Testis (tissue), 3 donors: ENCODE data around the gene AP2B1. TPM values are rescaled to one million over a fixed set of nuclear protein-coding genes. Genes with fewer than 3 reads are reported as not detected.

Experiments used
- DNase-seq: peaks from one replicate; pipeline ENCODE4 v3.0.0-alpha.2; 2019
- H3K27ac ChIP-seq, 2 donors: fragments of 200-600 bp; sonication (generic); one replicate each; pipeline ENCODE4 v1.5.1; 2019
- H3K27me3 ChIP-seq: fragments of 200-600 bp; sonication (generic); one replicate; pipeline ENCODE4 v1.5.1; 2019
- H3K36me3 ChIP-seq: fragments of 200-600 bp; sonication (generic); one replicate; pipeline ENCODE4 v1.5.1; 2017; ENCODE audit warnings: low read depth; ENCODE audit errors: missing control alignments
- H3K4me1 ChIP-seq: fragments of 200-600 bp; sonication (generic); one replicate; pipeline ENCODE4 v1.5.1; 2019
- H3K4me3 ChIP-seq, 2 donors: fragments of 200-600 bp; sonication (generic); one replicate each; pipeline ENCODE4 v1.5.1; 2017 to 2019
- H3K9me3 ChIP-seq: fragments of 200-600 bp; sonication (generic); one replicate; pipeline ENCODE4 v1.5.1; 2017
- POLR2A ChIP-seq: fragments of 450-650 bp; IDR thresholded peaks from one replicate; pipeline ENCODE4 v1.6.1; 2017; ENCODE audit warnings: antibody characterized with exemption, mild to moderate bottlenecking, moderate library complexity
- WGBS, 2 donors: methylation state at CpG; one replicate each; pipeline ENCODE4 v1.1.5; 2018; 5-methylcytosine and 5-hydroxymethylcytosine counted together
- intact Hi-C: fragments of 100-400 bp; cut with DNase I; formaldehyde crosslinking; loops from one replicate; pipeline ENCODE4 v1.15.1; 2023; ENCODE audit warnings: low total_unique reads
- polyA plus RNA-seq: library from polyadenylated mRNA; stranded (reverse); fragments of 350-450 nt; fragmentation: Illumina TruSeq; extraction: RNeasy Lipid Tissue Mini Kit (QIAGEN cat#74804); gene quantifications from one replicate; pipeline ENCODE4 v1.2.3, GENCODE V29; 2014; ENCODE audit warnings: low read depth, low replicate concordance; ENCODE audit not compliant: insufficient read depth
- total RNA-seq, 2 donors: library from RNA; depleted of rRNA; stranded (reverse); fragments of >200 nt; gene quantifications; one replicate each; pipeline ENCODE4 v1.2.3, GENCODE V29; 2016
- TF ChIP-seq, protein P1 (sequence below), 3 experiments: fragments of 450-650 bp in 2 of 3; fragments of 200-600 bp in 1 of 3; sonication (generic) in 1 of 3; IDR thresholded peaks; one replicate each; pipeline ENCODE4 v1.5.1; 2016 to 2019; ENCODE audit warnings: antibody characterized with exemption in 3 of 3, mild to moderate bottlenecking in 2 of 3, moderate library complexity in 1 of 3

Gene AP2B1
- total and polyA plus RNA-seq, 3 donors from 2014 or later, result 132 to 310 (median 147) TPM

DNA sequence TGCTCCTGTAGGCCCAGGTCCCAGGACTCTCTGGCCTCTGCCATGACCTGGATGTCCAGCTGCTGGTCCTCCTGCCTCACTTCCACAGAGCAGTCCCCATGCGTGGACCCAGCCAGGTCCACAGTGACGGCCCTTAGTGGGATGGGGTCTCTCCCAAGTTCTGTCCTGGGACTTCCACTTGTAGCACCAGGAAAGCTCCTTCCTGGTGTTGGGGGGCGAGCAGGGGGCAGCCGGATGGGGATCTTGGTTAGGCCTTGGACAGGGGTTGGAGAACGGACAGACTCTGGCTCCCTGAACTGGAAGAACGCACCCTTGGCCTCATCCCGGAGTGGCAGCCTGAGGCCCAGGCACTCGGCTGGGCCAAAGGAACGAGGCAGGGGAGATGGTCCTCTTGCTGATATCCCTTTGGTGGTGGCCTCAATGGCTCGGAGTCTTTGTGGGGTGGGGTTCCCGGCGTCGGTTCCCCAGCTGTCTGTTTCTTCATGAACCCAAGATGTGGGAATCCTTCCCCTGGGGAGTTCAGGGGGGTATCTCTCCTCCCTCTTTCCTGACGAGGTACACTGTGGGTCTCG lies 158.7 kb downstream of the AP2B1 start:
- H3K27ac ChIP-seq, result no peak overlapping the region
- 86 to 89% methylated on average over 11 to 15 of the region's 15 CpGs for WGBS, 2 donors
- H3K4me1 ChIP-seq, result peaks cover 8% of the 10 kb centered on the region
- H3K27me3 ChIP-seq, result no peaks in the 10 kb centered on the region
- H3K36me3 ChIP-seq, result no peaks in the 10 kb centered on the region
- no peak for TF ChIP-seq POLR2A
- TF ChIP-seq, protein P1, sequence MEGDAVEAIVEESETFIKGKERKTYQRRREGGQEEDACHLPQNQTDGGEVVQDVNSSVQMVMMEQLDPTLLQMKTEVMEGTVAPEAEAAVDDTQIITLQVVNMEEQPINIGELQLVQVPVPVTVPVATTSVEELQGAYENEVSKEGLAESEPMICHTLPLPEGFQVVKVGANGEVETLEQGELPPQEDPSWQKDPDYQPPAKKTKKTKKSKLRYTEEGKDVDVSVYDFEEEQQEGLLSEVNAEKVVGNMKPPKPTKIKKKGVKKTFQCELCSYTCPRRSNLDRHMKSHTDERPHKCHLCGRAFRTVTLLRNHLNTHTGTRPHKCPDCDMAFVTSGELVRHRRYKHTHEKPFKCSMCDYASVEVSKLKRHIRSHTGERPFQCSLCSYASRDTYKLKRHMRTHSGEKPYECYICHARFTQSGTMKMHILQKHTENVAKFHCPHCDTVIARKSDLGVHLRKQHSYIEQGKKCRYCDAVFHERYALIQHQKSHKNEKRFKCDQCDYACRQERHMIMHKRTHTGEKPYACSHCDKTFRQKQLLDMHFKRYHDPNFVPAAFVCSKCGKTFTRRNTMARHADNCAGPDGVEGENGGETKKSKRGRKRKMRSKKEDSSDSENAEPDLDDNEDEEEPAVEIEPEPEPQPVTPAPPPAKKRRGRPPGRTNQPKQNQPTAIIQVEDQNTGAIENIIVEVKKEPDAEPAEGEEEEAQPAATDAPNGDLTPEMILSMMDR (IDR thresholded peaks at IDR 0.05), result no peak
- H3K9me3 ChIP-seq, result no peaks in the 10 kb centered on the region
- DNase-seq, result no peak
- intact Hi-C loops, result no loop called here
- no peak overlapping the region for H3K4me3 ChIP-seq

DNA sequence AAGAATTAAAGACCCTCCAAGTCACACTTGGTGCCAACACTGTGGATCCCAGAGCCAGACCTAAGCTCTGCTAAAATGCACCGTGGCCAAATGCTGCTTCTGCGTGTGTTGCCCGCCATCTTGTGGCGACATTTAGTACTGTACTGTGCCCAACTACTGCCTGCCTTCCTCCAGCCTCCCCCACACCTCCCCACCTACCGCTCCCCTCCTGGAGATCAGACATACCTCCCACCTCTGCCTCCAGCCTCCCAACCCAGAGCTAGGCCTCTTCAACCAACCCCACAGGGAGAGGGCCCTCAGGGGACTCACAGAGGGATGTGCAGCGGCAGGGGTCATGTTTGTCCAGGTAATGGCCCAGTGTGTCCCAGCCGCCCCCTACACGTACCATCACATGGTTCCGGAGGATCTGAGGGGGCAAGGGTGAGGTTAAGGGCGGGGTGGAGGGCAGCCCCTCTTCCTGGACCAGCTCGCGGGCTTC lies 160.5 kb downstream of the AP2B1 start:
- DNase-seq, result peak; percentile 88
- no peaks in the 10 kb centered on the region for H3K27me3 ChIP-seq

DNA sequence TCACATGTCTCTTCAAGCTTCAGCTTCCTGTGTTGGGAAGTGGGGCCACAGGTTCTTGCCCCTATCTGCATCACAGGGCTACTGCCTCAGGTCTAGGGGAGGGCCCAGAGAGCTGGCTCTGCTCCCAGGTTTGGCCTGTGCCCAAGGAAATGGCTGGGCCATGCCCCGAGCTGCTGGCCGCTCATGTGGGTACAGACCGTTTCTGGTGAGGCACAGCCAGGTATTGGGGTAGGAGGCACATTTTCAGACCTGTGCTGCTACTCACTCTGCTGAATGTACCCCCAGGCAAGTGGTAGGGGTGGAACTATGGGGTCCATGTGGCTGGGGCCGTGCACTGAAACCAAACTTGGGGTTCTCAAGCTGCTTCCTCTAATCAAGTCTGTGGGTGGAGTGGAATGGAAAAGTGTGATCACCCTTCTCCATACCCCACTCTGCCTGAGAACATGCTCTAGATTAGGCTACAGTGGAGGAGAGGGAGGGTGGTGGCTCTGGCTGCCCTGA lies 161.3 kb downstream of the AP2B1 start:
- TF ChIP-seq, protein P1 (IDR thresholded peaks at IDR 0.05), result no peak
- no peak for TF ChIP-seq POLR2A
- intact Hi-C loops, result no loop called here
- H3K9me3 ChIP-seq, result no peaks in the 10 kb centered on the region
- no peaks in the 10 kb centered on the region for H3K36me3 ChIP-seq
- H3K4me1 ChIP-seq, result peaks cover 11% of the 10 kb centered on the region
- H3K27ac ChIP-seq, result no peak overlapping the region
- peak; percentile 66 for DNase-seq
- no peak overlapping the region for H3K4me3 ChIP-seq
- WGBS, 2 donors, result 44 to 50% methylated on average over 1 to 4 of the region's 4 CpGs
- no peaks in the 10 kb centered on the region for H3K27me3 ChIP-seq

More for the DNA sequence above, 160.5 kb downstream of the AP2B1 start:
- intact Hi-C loops, result no loop called here
- Histone ChIP-seq H3K4me1 (peaks cover 8% of the 10 kb centered on the region), H3K27ac (no peak overlapping the region), H3K9me3 (no peaks in the 10 kb centered on the region), H3K36me3 (no peaks in the 10 kb centered on the region), H3K4me3 (no peak overlapping the region)
- TF ChIP-seq POLR2A, result no peak
- TF ChIP-seq, protein P1 (IDR thresholded peaks at IDR 0.05), result peak; percentile 67 to 91 (median 90)
- 29 to 42% methylated on average over 11 to 12 of the region's 12 CpGs for WGBS, 2 donors

DNA sequence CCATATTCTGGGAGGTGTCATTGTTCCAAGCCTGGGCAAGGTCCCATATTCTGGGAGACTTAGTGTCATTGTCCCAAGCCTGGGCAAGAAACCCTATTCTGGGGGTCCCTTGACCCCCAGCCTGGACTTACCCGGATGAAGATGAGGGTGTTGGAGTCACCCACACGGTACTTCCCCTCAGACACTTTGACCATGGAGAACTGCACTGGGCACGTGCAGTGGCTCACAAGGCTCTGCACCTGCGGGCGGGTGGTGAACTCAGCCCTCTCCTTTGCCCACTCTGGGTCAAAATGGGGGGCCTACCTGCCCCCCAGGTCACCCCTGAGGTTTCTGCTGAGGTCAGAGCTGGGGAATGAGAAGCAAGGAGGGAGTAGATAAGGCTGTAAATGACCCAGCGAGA lies 161.9 kb downstream of the AP2B1 start:
- no peaks in the 10 kb centered on the region for H3K9me3 ChIP-seq
- H3K36me3 ChIP-seq, result no peaks in the 10 kb centered on the region
- no peak overlapping the region for H3K27ac ChIP-seq
- intact Hi-C loops, result no loop called here
- no peaks in the 10 kb centered on the region for H3K27me3 ChIP-seq
- no peak overlapping the region for H3K4me3 ChIP-seq
- TF ChIP-seq POLR2A, result no peak
- TF ChIP-seq, protein P1 (IDR thresholded peaks at IDR 0.05), result no peak
- H3K4me1 ChIP-seq, result peaks cover 11% of the 10 kb centered on the region
- no peak for DNase-seq
- WGBS, 2 donors, result 84 to 88% methylated on average over 6 of the region's 6 CpGs
